K562 (cell line): ENCODE data around the gene POLR3C. TPM values are rescaled to one million over a fixed set of nuclear protein-coding genes. Genes with fewer than 3 reads are reported as not detected.
A peak's percentile ranks its signal among the peaks of the same experiment; 100 is the strongest.

Experiments
- ATAC-seq: fragments of 200-7000 bp; cut with Tn5 transposase; 3 replicates; pipeline ENCODE4 v1.9.1; 2020; ENCODE audit warnings: moderate library complexity
- BruUV-seq: library from RNA; stranded (reverse); fragments of 400-500 nt; replicated peaks from 2 replicates; lab custom pipeline; 2021; lab: Mats Ljungman, UMichigan
- CTCF ChIA-PET: fragments of 300-600 bp; formaldehyde crosslinking; extraction: SDS; loops from one replicate; lab custom pipeline; 2021; ENCODE audit warnings: low intra/inter-chr PET ratio; lab: Yijun Ruan, JAX
- POLR2A ChIA-PET: fragments of 300-600, 350-650 bp; sonication (Branson Sonifier 250); formaldehyde crosslinking; extraction: SDS; loops from one replicate; lab custom pipeline; 2021; ENCODE audit warnings: antibody characterized with exemption, inconsistent platforms; lab: Yijun Ruan, JAX
- DNase-seq, 4 experiments: peaks; one replicate each; pipeline versions ENCODE4 v3.0.0 to v3.0.0-alpha.2; 2011 to 2018; ENCODE audit warnings: low spot score in 3 of 4, mixed read lengths in 3 of 4; ENCODE audit errors: extremely low read depth in 1 of 4
- FAIRE-seq: peaks from 2 replicates; lab custom pipeline; 2011; peaks lifted over from hg19 to GRCh38; lab: Jason Lieb, UNC
- H2AFZ ChIP-seq: 2 replicates; pipeline ENCODE4 v1.6.0; 2011; ENCODE audit warnings: low read depth, low read length, control low read depth, inconsistent platforms
- H3K27ac ChIP-seq: fragments of 200-600 bp; 3 replicates; pipeline ENCODE4 v1.8.0; 2011; ENCODE audit warnings: low read depth, mild to moderate bottlenecking, control low read depth, inconsistent platforms, low read length, moderate library complexity, mixed read lengths; ENCODE audit errors: extremely low read depth
- H3K27me3 ChIP-seq, 2 experiments: fragments of 300-600 bp in 1 of 2; 2 replicates in 1 of 2; 3 replicates in 1 of 2; pipeline versions ENCODE4 v1.6.0 to v1.8.0; 2011; ENCODE audit warnings: inconsistent platforms in 2 of 2, low read length in 2 of 2, mild to moderate bottlenecking in 1 of 2, mixed read lengths in 1 of 2, moderate library complexity in 1 of 2; ENCODE audit not compliant: control insufficient read depth in 2 of 2, insufficient read depth in 2 of 2
- H3K36me3 ChIP-seq: fragments of 300-600 bp; 3 replicates; pipeline ENCODE4 v1.8.0; 2011; ENCODE audit warnings: mild to moderate bottlenecking, low read length, inconsistent platforms; ENCODE audit not compliant: control insufficient read depth, insufficient read depth
- H3K4me1 ChIP-seq, 2 experiments: fragments of 200-600 bp in 1 of 2; replicated peaks in 1 of 2; 2 replicates in 1 of 2; 3 replicates in 1 of 2; pipeline versions ENCODE4 v1.5.1 to v1.8.0; 2011; ENCODE audit warnings: inconsistent platforms in 2 of 2, low read length in 2 of 2, mild to moderate bottlenecking in 1 of 2, mixed read lengths in 1 of 2, moderate library complexity in 1 of 2; ENCODE audit not compliant: control insufficient read depth in 2 of 2, insufficient read depth in 2 of 2
- H3K4me2 ChIP-seq: 2 replicates; pipeline ENCODE4 v1.6.1; 2011; ENCODE audit warnings: low read length, control low read depth, inconsistent platforms, mixed read lengths; ENCODE audit not compliant: insufficient read depth
- H3K4me3 ChIP-seq: fragments of 200-600 bp; sonication (generic), shearing (Covaris generic); 2 replicates; pipeline ENCODE4 v1.5.1; 2016; ENCODE audit warnings: control low read depth, inconsistent platforms
- H3K79me2 ChIP-seq: fragments of 200-600 bp; 3 replicates; pipeline ENCODE4 v1.8.0; 2011; ENCODE audit warnings: low read length, inconsistent platforms; ENCODE audit not compliant: control insufficient read depth, insufficient read depth
- H3K9ac ChIP-seq, 2 experiments: 2 replicates each; pipeline versions ENCODE4 v1.6.0 to v1.6.1; 2011; ENCODE audit warnings: low read depth in 2 of 2, low read length in 2 of 2, control low read depth in 1 of 2, inconsistent platforms in 1 of 2, mild to moderate bottlenecking in 1 of 2, mixed read lengths in 1 of 2; ENCODE audit not compliant: insufficient read depth in 1 of 2
- H3K9me1 ChIP-seq: one replicate; pipeline ENCODE4 v1.6.0; 2011; ENCODE audit warnings: inconsistent platforms, mild to moderate bottlenecking, low read length, moderate library complexity; ENCODE audit not compliant: control insufficient read depth, insufficient read depth
- H3K9me3 ChIP-seq: replicated peaks from 2 replicates; pipeline ENCODE4 v1.5.1; 2011; ENCODE audit warnings: low read depth, low read length, inconsistent platforms; ENCODE audit not compliant: control insufficient read depth, insufficient read depth
- H4K20me1 ChIP-seq: replicated peaks from 2 replicates; pipeline ENCODE4 v1.6.1; 2011; ENCODE audit warnings: low read length, inconsistent platforms, mixed read lengths; ENCODE audit not compliant: control insufficient read depth, insufficient read depth
- ARID1B ChIP-seq: fragments of 450-650 bp; IDR thresholded peaks from 2 replicates; pipeline ENCODE4 v1.6.1; 2016; ENCODE audit warnings: antibody characterized with exemption, mild to moderate bottlenecking, inconsistent platforms
- BACH1 ChIP-seq: fragments of 200-800 bp; sonication (Bioruptor generic); IDR thresholded peaks from 2 replicates; pipeline ENCODE4 v1.6.1; 2016; ENCODE audit warnings: missing genetic modification characterization, missing compliant biosample characterization
- CBFA2T2 ChIP-seq: fragments of 450-650 bp; conservative IDR thresholded peaks from 2 replicates; pipeline ENCODE4 v1.6.1; 2017; ENCODE audit warnings: mild to moderate bottlenecking
- CBFA2T3 ChIP-seq: fragments of 450-650 bp; IDR thresholded peaks from 2 replicates; pipeline ENCODE4 v1.6.1; 2017
- CCAR2 ChIP-seq: fragments of 200-400 bp; formaldehyde crosslinking; IDR thresholded peaks from 2 replicates; pipeline ENCODE4 v1.6.1; 2017; ENCODE audit warnings: mild to moderate bottlenecking, low read depth, low read length
- CREM ChIP-seq: IDR thresholded peaks from 2 replicates; pipeline ENCODE4 v1.6.1; 2014; ENCODE audit warnings: antibody characterized with exemption, low read depth
- DDX20 ChIP-seq: fragments of 450-650 bp; IDR thresholded peaks from 2 replicates; pipeline ENCODE4 v1.6.1; 2016; ENCODE audit warnings: missing genetic modification characterization, low read depth, mild to moderate bottlenecking, missing compliant biosample characterization, moderate library complexity
- FOSL1 ChIP-seq: fragments of 200-800 bp; sonication (Bioruptor generic); conservative IDR thresholded peaks from 2 replicates; pipeline ENCODE4 v1.6.1; 2016; ENCODE audit warnings: missing genetic modification characterization, missing compliant biosample characterization
- HDAC1 ChIP-seq, 2 experiments: fragments of 450-650 bp; IDR thresholded peaks; 2 replicates each; pipeline ENCODE4 v1.6.1; 2016 to 2017; ENCODE audit warnings: inconsistent platforms in 1 of 2, mild to moderate bottlenecking in 1 of 2, moderate library complexity in 1 of 2
- HDGF ChIP-seq: fragments of 450-650 bp; IDR thresholded peaks from 2 replicates; pipeline ENCODE4 v1.6.1; 2016
- HINFP ChIP-seq: fragments of 450-650 bp; conservative IDR thresholded peaks from 2 replicates; pipeline ENCODE4 v1.6.1; 2016; ENCODE audit warnings: missing genetic modification characterization, low read depth, mild to moderate bottlenecking, control low read depth, missing compliant biosample characterization
- NFIC ChIP-seq: fragments of 450-650 bp; IDR thresholded peaks from 2 replicates; pipeline ENCODE4 v1.6.1; 2017; ENCODE audit warnings: mild to moderate bottlenecking, inconsistent platforms
- RBM25 ChIP-seq: fragments of 200-400 bp; formaldehyde crosslinking; IDR thresholded peaks from 2 replicates; pipeline ENCODE4 v1.6.1; 2018; ENCODE audit warnings: low read length, low read depth, moderate library complexity; ENCODE audit not compliant: severe bottlenecking
- RCOR1 ChIP-seq, 2 experiments: IDR thresholded peaks; 2 replicates each; pipeline ENCODE4 v1.6.1; 2012; ENCODE audit warnings: low read depth in 2 of 2, low read length in 2 of 2, borderline replicate concordance in 1 of 2, improper control_type of control experiment in 1 of 2
- SMARCA4 ChIP-seq: fragments of 450-650 bp; IDR thresholded peaks from 2 replicates; pipeline ENCODE4 v1.6.1; 2016
- SMARCA5 ChIP-seq: fragments of 450-650 bp; IDR thresholded peaks from 2 replicates; pipeline ENCODE4 v1.6.1; 2016
- SMARCE1 ChIP-seq: fragments of 450-650 bp; IDR thresholded peaks from 2 replicates; pipeline ENCODE4 v1.7.1; 2016; ENCODE audit warnings: mild to moderate bottlenecking
- TAL1 ChIP-seq: fragments of 450-650 bp; IDR thresholded peaks from 2 replicates; pipeline ENCODE4 v1.6.1; 2016; ENCODE audit warnings: mild to moderate bottlenecking
- U2AF2 ChIP-seq: fragments of 200-400 bp; formaldehyde crosslinking; optimal IDR thresholded peaks from 2 replicates; pipeline ENCODE3; 2017; ENCODE audit warnings: low read depth, mild to moderate bottlenecking, low read length
- ZNF395 ChIP-seq: fragments of 200-800 bp; sonication (Bioruptor generic); IDR thresholded peaks from 2 replicates; pipeline ENCODE4 v1.6.1; 2017; ENCODE audit warnings: missing genetic modification characterization, missing compliant biosample characterization
- WGBS: fragments of 100-300 bp; shearing (Covaris generic); methylation state at CpG from one replicate; pipeline ENCODE4 v1.1.6; 2016; ENCODE audit warnings: low coverage, mixed read lengths; ENCODE audit not compliant: insufficient coverage; ENCODE audit errors: missing lambda C conversion rate; 5-methylcytosine and 5-hydroxymethylcytosine counted together
- in situ Hi-C: fragments of 300-500 bp; cut with MboI; formaldehyde crosslinking; loops from 4 replicates; pipeline ENCODE4 v1.15.0; 2018; ENCODE audit warnings: inconsistent platforms, mixed read lengths
- intact Hi-C: fragments of 100-400 bp; cut with micrococcal nuclease; formaldehyde crosslinking; loops from 2 replicates; pipeline ENCODE4 v1.14.2; 2022
- polyA plus RNA-seq, 8 experiments: library from polyadenylated mRNA; depleted of rRNA in 4 of 8; stranded (reverse) in 5 of 8; unstranded in 3 of 8; fragments of >200 nt; fragmentation: Nextera tagmentation in 2 of 8; fragmentation: Illumina TruSeq in 1 of 8; extraction: Ambion mirVana in 2 of 8; extraction: Trizol in 1 of 8; gene quantifications; 2 replicates each; pipeline versions ENCODE4 v1.2.1 to v1.2.3, GENCODE V29; 2011 to 2014; ENCODE audit warnings: inconsistent platforms in 1 of 8, missing spikeins in 1 of 8
- total RNA-seq, 7 experiments: library from RNA; depleted of rRNA in 6 of 7; stranded (reverse); fragments of >200 nt in 6 of 7; fragmentation: Illumina TruSeq in 2 of 7; extraction: Trizol in 2 of 7; gene quantifications; 2 replicates each; pipeline versions ENCODE4 v1.2.1 to v1.2.3, GENCODE V29; 2011 to 2021; ENCODE audit warnings: low replicate concordance in 1 of 7

The POLR3C gene
- total and polyA plus RNA-seq, 9 of the 15 experiments (the other 6 are each of a cell fraction or from before 2014, with no cell fraction given): 19.7 to 64.1 (median 45.2) TPM

- Histone ChIP-seq H3K4me3 (peak overlapping the region; percentile 4; the same call in 1 of the 2 replicates), H3K4me2 (peak overlapping the region; percentile 72), H4K20me1 (no peaks in the 10 kb centered on the region), H3K36me3 (no peaks in the 10 kb centered on the region), H3K79me2 (no peaks in the 10 kb centered on the region), H3K27ac (peak overlapping the region; percentile 40; the same call in 2 of the 3 replicates), H3K9me1 (no peaks in the 10 kb centered on the region), H3K4me1 (peaks cover 15 to 28% of the 10 kb centered on the region in 2 experiments), H3K27me3 (no peaks in the 10 kb centered on the region), H3K9ac (peak overlapping the region; percentile 45 to 85; a peak in 2 of 4 replicates), H2AFZ (peak overlapping the region; percentile 93), H3K9me3 (no peaks in the 10 kb centered on the region)
- ATAC-seq: peak; percentile 55
- WGBS: 0% methylated on average over 3 of the region's 3 CpGs
- TF ChIP-seq CBFA2T3 (peak; percentile 54), TAL1 (peak; percentile 35; the same call in 1 of the 2 replicates), DDX20 (tag) (no peak), HDGF (no peak), FOSL1 (tag) (peak; percentile 38; the same call in 1 of the 2 replicates), SMARCA4 (peak; percentile 48; the same call in 1 of the 2 replicates), HDAC1 (IDR thresholded peaks at IDR 0.05) (0 out of 4 replicates have a peak, but pooled peaks of 1 of the 2 experiments have one; percentile 3), ZNF395 (CRISPR knock-in tag) (0 out of 2 replicates have a peak, but pooled peaks have one; percentile 38), HINFP (tag) (0 out of 2 replicates have a peak, but pooled peaks have one; percentile 24), CCAR2 (no peak), SMARCE1 (peak; percentile 10; the same call in 1 of the 2 replicates), BACH1 (peak; percentile 45; the same call in 1 of the 2 replicates), CREM (peak; percentile 41; the same call in 1 of the 2 replicates), NFIC (peak; percentile 89), RCOR1 (IDR thresholded peaks at IDR 0.05; ENCODE audit: borderline replicate concordance in 1 of 2, low read depth in 2 of 2, low read length in 2 of 2) (peak in 1 of 2 experiments; percentile 19; a peak in 1 of 4 replicates), SMARCA5 (no peak), ARID1B (peak; percentile 67), RBM25 (no peak), CBFA2T2 (0 out of 2 replicates have a peak, but pooled peaks have one; percentile 26), U2AF2 (no peak)
- ChIA-PET POLR2A (interaction anchor here (0.5 to 2.0 kb wide), 15 partner anchors 10 to 159 kb away, joined by 3 to 11 read pairs (median 4); partner anchors contain the start of genes ANKRD34A, PIAS3, POLR3GL and RBM8A), CTCF (interaction anchor here (1.3 to 2.6 kb wide), 3 partner anchors 18 to 121 kb away, joined by 3 to 32 read pairs (median 7); no protein-coding TSS in a partner anchor)
- peak; percentile 86 for FAIRE-seq
- BruUV-seq: no TSS peak
- intact Hi-C loops (loop anchor here (1.0 to 2.0 kb wide), 4 partner anchors 18 to 114 kb away; partner anchors contain the start of genes ITGA10 and NUDT17), in situ Hi-C loops (no loop called here)
- DNase-seq: peak in 2 of 4 experiments; percentile 46 to 74
Measured at GRCh38 chr1:145892486-145893087, 68.6 kb downstream of the POLR3C start.
